Neural crest cell (in vitro differentiated cells): ENCODE results near the gene MMP17. TPM values are rescaled to one million over a fixed set of nuclear protein-coding genes. Genes with fewer than 3 reads are reported as not detected.
A peak's percentile ranks its signal among the peaks of the same experiment; 100 is the strongest.

Experiments used
- DNase-seq: peaks from one replicate; pipeline ENCODE4 v3.0.0; 2021; ENCODE audit warnings: low read depth, mixed read lengths, low spot score
- H3K27ac Mint-ChIP-seq: one replicate; pipeline ENCODE4 v1.8.0; 2021; ENCODE audit warnings: mild to moderate bottlenecking, mixed read lengths; ENCODE audit not compliant: unreplicated experiment
- H3K27me3 Mint-ChIP-seq: 2 replicates; pipeline ENCODE4 v1.8.0; 2021; ENCODE audit warnings: low read depth, mild to moderate bottlenecking, mixed read lengths
- H3K36me3 Mint-ChIP-seq: 2 replicates; pipeline ENCODE4 v1.8.0; 2021; ENCODE audit warnings: low read depth, mild to moderate bottlenecking, mixed read lengths
- H3K4me1 Mint-ChIP-seq: 2 replicates; pipeline ENCODE4 v1.8.0; 2021; ENCODE audit warnings: mixed read lengths
- H3K4me3 Mint-ChIP-seq: one replicate; pipeline ENCODE4 v1.8.0; 2021; ENCODE audit warnings: mild to moderate bottlenecking, mixed read lengths
- H3K9me3 Mint-ChIP-seq: 2 replicates; pipeline ENCODE4 v1.8.0; 2021; ENCODE audit warnings: mixed read lengths
- CTCF ChIP-seq: fragments of 200-600 bp; sonication (generic); conservative IDR thresholded peaks from 2 replicates; pipeline ENCODE4 v1.5.0; 2021; ENCODE audit warnings: antibody characterized with exemption, mild to moderate bottlenecking
- total RNA-seq: library from RNA; stranded (reverse); gene quantifications from 2 replicates; pipeline ENCODE4 v1.2.1, GENCODE V29; 2021

Gene MMP17
- total RNA-seq, 1 donor from 2014 or later, result 90.9 TPM

DNA sequence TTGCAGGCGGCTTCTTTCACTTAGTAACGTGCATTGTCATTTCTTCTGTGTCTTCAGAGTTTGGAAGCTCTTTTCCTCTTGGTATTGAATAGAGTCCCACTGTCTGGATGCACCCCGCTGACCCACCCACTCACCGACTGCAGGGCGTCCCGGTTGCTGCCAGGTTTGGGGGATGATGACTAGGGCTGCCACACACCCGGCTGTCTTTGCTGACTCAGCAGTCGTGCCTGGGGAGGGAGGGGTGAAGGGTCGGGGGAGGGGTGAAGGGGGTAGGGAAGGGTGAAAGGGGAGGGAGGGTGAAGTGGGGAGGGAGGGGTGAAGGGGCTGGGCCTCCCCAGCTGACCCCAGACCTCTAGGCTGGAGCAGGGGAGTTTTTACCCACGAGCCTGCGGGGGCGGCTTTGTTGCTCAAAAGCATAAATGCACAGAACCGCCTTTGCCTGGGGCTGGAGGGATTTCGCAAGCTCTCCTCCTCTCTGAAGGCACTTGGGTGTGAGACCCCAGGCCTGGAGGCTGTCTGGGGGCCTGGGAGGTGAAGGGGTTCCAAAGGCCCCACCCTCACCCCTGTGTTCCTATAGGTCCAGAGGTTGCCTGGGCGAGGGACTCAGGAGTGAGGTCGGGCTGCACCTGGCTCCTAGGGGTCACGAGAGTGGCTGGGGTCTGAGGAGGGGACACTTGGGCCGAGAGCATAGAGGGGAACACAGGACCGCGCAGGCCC, 35.0 kb downstream of the MMP17 start:
- TF ChIP-seq CTCF, result no peak
- peaks cover 29% of the 10 kb centered on the region for H3K27me3 Mint-ChIP-seq
- no peaks in the 10 kb centered on the region for H3K9me3 Mint-ChIP-seq
- peak overlapping the region; percentile 62 for H3K27ac Mint-ChIP-seq
- H3K4me3 Mint-ChIP-seq, result peak overlapping the region; percentile 33
- no peaks in the 10 kb centered on the region for H3K36me3 Mint-ChIP-seq
- no peak for DNase-seq
- H3K4me1 Mint-ChIP-seq, result peaks cover 40% of the 10 kb centered on the region

- no peaks in the 10 kb centered on the region for H3K36me3 Mint-ChIP-seq
- H3K9me3 Mint-ChIP-seq, result no peaks in the 10 kb centered on the region
- peaks cover 23% of the 10 kb centered on the region for H3K27me3 Mint-ChIP-seq
- peaks cover 34% of the 10 kb centered on the region for H3K4me1 Mint-ChIP-seq
- peak overlapping the region; percentile 62 for H3K27ac Mint-ChIP-seq
- peak overlapping the region; percentile 33 for H3K4me3 Mint-ChIP-seq
- no peak for TF ChIP-seq CTCF
- DNase-seq, result no peak
Observed at GRCh38 chr12:131863711-131864396, 35.7 kb downstream of the MMP17 start.

- Mint-ChIP-seq H3K36me3 (no peaks in the 10 kb centered on the region), H3K4me3 (no peak overlapping the region), H3K27ac (no peak overlapping the region), H3K9me3 (no peaks in the 10 kb centered on the region), H3K4me1 (peaks cover 34% of the 10 kb centered on the region), H3K27me3 (peaks cover 18% of the 10 kb centered on the region)
- no peak for TF ChIP-seq CTCF
- DNase-seq, result no peak
Observed at GRCh38 chr12:131864469-131864868, 36.3 kb downstream of the MMP17 start.

DNA sequence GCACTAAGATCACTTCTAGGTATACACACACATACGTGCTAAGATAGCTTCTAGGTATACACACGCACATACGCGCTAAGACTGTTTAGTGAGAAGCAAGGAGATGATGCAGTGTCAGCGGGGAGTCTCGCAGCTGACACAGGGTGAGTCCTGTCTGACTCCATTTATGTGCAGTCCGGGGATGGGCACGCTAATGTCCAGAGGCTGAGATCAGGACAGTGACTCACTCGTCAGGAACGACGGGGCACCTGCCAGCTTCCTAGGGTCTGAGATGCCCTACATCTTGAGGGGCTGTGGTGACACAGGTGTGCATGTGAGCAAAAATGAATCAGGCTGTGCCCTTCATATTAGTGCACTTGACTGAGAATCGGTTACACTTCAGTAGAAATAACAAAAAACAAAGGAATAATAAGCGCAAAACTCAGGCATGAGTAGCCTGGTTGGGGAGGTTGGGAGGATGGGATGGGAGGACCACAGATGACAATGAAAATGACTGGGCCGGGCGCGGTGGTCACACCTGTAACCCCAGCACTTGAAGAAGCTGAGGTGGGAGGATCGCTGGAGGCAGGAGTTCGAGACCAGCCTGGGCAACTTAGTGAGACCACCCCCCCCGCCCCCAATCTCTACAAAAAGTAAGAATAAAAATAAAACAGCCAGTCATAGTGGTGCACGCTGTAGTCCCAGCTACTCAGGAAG, 37.1 kb downstream of the MMP17 start:
- Mint-ChIP-seq H3K36me3 (no peaks in the 10 kb centered on the region), H3K27ac (no peak overlapping the region), H3K4me3 (no peak overlapping the region), H3K9me3 (no peaks in the 10 kb centered on the region), H3K27me3 (peaks cover 13% of the 10 kb centered on the region), H3K4me1 (peaks cover 31% of the 10 kb centered on the region)
- DNase-seq, result no peak
- no peak for TF ChIP-seq CTCF

DNA sequence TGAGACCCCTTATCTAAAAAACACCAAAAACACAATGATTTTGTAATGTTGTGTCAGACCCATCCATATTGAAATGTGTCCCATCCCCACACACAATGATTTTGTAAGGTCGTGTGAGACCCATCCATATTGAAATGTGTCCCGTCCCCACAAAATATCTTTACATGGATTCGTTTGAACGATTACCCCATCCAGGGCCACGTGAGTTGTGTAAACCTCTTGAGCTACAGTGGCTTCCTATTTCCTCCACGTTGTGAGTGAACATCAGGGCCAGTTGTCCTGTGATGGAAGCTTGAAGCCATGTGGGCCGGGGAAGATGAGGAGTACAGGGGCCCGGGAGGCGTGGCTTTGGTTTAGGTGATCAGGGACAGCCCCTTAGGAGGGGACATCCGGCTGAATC, 39.3 kb downstream of the MMP17 start:
- DNase-seq, result no peak
- Mint-ChIP-seq H3K4me3 (no peak overlapping the region), H3K36me3 (no peaks in the 10 kb centered on the region), H3K4me1 (peaks cover 15% of the 10 kb centered on the region), H3K27me3 (peaks cover 3% of the 10 kb centered on the region), H3K27ac (no peak overlapping the region), H3K9me3 (no peaks in the 10 kb centered on the region)
- no peak for TF ChIP-seq CTCF
